ENCODE results near the gene VCP.

- no peak for TF ChIP-seq CTCF (IDR thresholded peaks at IDR 0.05; ENCODE audit: insufficient read depth, low read depth, low read length)
- no peak for TF ChIP-seq EZH2 (IDR thresholded peaks at IDR 0.05; ENCODE audit: insufficient read depth, low read length)
Measured at GRCh38 chr9:35074791-35075190, 2.4 kb upstream of the VCP start.
